IPS DF 4.7 (cell line): Measurements from ENCODE around the gene STARD8.
"Not testable (repeated sequence)": the region's sequence is repeated elsewhere in the genome, so short reads cannot be mapped to it uniquely, and the experiment has no call there.

Source experiments
- DNase-seq: peaks from one replicate; pipeline ENCODE4 v3.0.0-alpha.2; 2013; ENCODE audit warnings: low spot score; ENCODE audit errors: extremely low read depth

The STARD8 gene

DNA sequence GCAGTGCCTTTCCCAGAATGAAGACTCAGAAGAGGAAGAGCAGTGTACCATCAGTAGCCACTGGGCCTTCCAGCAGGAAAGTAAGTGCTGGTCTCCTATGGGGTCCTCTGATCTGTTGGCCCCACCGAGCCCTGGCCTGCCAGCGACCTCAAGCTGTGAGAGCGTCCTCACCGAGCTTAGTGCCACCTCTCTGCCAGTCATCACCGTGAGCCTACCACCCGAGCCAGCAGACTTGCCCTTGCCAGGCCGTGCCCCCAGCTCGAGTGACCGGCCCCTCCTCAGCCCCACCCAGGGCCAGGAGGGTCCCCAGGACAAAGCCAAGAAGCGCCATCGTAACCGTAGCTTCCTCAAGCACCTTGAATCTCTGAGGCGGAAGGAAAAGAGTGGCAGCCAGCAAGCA, 69.7 kb downstream of the STARD8 start:
- DNase-seq = no peak

GRCh38 chrX:68717663-68718442, 70.4 kb downstream of the STARD8 start:
- DNase-seq = no peak

DNA sequence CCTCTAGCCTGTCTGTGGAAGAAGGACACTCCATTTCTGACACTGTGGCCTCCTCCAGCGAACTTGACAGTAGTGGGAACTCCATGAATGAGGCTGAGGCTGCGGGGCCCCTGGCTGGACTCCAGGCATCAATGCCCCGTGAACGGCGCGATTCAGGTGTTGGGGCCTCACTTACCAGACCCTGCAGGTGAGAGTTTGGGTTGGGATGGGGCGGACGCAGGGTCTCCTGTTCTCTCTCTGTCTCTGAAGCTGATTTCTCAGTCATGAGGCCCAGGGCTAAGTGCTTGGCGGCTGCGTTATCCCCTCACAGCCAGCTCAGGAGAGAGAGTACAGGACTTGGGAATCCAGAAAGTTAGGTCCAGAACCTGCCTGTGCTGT, 71.0 kb downstream of the STARD8 start:
- DNase-seq = no peak

GRCh38 chrX:68719181-68719903, 71.9 kb downstream of the STARD8 start:
- no peak for DNase-seq

DNA sequence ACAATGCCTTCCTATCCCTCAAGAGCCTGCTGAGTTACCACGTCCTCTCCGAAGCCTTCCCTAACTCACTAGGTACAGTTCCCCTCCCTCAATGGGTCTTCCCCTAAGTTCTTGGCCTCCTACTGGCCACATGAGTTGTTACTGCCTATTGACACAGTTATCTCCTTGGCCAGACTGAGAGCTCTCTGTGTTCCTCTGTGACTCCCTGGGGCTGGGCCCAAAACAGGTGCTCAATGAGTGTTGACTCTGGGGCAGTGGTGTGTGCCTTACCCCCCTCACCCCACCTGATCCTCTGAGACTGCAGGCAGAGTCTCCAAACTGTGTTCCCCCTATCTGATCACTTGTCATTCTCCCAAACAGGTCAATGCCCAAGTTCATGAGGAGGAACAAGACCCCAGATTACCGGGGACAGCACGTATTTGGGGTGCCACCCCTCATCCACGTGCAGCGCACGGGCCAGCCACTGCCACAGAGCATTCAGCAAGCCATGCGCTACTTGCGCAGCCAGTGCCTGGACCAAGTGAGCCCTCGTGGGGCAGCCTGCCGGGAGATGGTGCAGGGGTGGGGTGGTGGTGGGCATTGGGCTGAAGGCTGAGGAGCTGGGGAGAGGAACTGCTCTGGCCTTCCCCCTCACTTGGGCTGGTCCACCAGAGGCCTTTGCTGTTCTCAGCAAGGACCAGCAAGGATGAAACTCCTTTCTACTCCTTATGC, 72.6 kb downstream of the STARD8 start:
- DNase-seq = no peak

DNA sequence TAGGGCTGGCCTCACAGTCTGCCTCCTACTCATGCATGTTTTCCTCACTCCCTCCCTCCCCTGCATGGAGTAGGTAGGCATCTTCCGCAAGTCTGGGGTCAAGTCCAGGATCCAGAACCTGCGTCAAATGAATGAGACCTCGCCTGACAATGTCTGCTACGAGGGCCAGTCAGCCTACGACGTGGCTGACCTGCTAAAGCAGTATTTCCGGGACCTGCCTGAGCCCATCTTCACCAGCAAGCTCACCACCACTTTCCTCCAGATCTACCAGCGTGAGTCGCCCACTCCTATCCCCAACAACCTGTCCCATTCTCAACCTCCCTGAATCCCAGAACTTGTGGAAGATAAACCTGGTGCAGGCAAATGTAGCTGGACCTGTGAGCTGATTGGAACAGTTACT, 73.4 kb downstream of the STARD8 start:
- DNase-seq = no peak

- DNase-seq = no peak
Observed at GRCh38 chrX:68721546-68721945, 74.1 kb downstream of the STARD8 start.

- DNase-seq = no peak
Observed at GRCh38 chrX:68721991-68722860, 74.8 kb downstream of the STARD8 start.

DNA sequence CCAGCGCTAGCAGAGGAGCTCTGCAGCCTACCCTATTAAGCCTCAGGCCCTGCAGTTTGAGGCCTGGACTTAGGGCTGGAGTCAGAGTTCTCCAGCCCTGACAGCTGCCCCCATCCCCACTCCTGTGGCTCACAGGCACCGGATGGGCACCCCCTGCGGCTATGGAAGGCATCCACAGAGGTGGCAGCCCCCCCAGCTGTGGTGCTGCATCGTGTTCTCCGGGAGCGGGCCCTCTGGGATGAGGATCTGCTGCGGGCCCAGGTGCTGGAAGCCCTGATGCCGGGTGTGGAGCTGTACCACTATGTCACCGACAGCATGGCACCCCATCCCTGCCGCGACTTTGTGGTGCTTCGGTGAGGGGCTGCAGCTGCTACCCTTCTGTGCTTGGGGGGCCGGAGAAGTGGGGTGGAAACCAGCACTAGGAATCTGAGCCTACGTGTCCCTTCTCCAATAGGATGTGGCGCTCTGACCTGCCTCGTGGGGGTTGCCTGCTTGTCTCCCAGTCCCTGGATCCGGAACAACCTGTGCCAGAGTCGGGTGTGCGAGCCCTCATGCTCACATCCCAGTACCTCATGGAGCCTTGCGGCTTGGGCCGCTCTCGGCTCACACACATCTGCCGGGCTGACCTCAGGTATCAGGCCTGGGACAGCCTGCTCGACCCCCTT, 76.2 kb downstream of the STARD8 start:
- no peak for DNase-seq

- DNase-seq = no peak
Observed at GRCh38 chrX:68724531-68725020, 77.1 kb downstream of the STARD8 start.

- no peak for DNase-seq
Observed at GRCh38 chrX:68725756-68726365, 78.4 kb downstream of the STARD8 start.

- no peak for DNase-seq
Observed at GRCh38 chrX:68726366-68726765, 78.9 kb downstream of the STARD8 start.

GRCh38 chrX:68727696-68728095, 80.2 kb downstream of the STARD8 start:
- no peak for DNase-seq

GRCh38 chrX:68728186-68728585, 80.7 kb downstream of the STARD8 start:
- DNase-seq = no peak

DNA sequence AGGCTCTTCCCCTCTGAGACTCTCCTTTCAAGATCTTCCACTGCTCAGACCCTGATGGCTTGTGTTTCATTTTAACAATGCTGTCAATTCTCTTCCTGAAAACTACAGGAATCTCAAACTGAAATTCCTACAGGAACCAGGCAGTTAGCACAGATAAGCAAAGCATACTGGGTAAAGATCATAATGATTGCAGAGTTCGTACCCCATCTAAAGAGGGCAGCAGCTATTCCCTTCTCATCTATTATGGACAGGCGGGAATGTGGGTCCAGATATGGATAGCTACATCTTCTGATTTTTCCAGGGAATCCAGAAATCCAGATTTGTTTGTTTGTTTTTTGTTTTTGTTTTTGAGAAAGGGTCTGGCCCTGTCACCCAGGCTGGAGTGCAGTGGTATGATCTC, 83.8 kb downstream of the STARD8 start:
- DNase-seq = no peak

DNA sequence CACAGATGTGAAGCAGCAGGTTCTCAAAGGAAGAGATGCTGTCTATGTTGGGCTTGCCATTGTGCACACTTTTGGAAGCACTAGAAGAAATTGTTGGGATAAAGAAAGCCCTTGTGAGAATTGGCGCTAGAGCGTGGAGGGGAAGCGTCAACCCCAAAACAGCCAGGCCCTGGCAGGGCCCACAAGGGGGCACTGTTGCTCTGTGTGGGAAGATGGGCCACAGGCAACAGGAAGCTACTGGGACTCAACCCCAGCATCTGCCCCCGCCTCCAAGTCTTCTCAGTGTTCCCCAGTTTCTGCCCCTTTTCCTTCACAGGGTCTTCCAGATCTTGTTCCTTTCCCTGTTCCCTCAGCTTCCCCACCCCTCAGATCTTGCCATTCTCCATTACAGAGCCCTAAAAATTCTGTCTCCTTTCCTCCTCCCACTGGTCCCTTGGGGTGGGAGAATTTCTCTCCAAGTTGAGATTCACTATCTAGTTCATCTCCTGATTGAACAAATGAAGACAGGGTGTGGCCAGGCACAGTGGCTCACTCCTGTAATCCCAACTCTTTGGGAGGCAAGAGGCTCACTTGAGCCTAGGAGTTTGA, 85.5 kb downstream of the STARD8 start:
- DNase-seq = no peak

GRCh38 chrX:68735266-68735665, 87.8 kb downstream of the STARD8 start:
- no peak for DNase-seq

DNA sequence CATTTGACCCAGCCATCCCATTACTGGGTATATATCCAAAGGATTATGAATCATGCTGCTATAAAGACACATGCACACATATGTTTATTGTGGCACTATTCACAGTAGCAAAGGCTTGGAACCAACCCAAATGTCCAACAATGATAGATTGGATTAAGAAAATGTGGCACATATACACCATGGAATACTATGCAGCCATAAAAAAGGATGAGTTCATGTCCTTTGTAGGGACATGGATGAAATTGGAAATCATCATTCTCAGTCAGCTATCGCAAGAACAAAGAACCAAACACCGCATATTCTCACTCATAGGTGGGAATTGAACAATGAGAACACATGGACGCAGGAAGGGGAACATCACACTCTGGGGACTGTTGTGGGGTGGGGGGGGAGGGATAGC, 94.4 kb downstream of the STARD8 start:
- not testable (repeated sequence) for DNase-seq

- DNase-seq = no peak
Observed at GRCh38 chrX:68743754-68744153, 96.3 kb downstream of the STARD8 start.

- DNase-seq = no peak
Observed at GRCh38 chrX:68746988-68747387, 99.5 kb downstream of the STARD8 start.
